Activated CD4-positive, alpha-beta T cell treated with anti-CD3 and anti-CD28 coated beads for 1 hour (primary cell): ENCODE measurements around the gene GAS2L3.

Experiments
- DNase-seq: peaks from one replicate; pipeline ENCODE4 v3.0.0-alpha.2; 2020

Gene GAS2L3

DNA sequence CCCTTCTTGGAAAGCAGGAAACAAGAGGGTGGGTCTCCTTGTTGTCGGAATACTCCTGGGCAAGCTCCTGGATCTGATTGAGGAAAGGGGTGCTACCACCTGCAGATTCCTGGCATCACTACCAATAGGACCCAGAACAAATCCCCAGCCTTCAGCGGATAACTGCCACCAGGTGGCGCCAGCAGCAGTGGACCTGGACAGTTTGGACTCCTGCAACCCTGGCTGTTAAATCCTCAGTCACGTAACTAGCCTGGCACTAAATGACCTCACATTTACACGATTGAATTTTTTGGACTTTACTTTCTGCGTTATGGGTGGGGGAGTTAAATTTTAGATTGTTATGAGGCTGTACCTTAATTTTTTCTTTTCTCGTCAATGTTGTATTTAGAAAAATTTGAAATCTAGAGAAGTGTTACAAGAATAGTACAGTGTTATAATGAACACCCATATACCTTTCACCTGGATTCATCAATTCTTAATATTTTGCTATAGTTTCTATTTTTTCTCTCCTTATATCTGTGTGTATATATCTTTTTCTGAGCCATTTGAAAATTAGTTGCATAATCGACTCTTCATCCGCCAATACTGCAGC lies 95.6 kb downstream of the GAS2L3 start:
- no peak for DNase-seq

DNA sequence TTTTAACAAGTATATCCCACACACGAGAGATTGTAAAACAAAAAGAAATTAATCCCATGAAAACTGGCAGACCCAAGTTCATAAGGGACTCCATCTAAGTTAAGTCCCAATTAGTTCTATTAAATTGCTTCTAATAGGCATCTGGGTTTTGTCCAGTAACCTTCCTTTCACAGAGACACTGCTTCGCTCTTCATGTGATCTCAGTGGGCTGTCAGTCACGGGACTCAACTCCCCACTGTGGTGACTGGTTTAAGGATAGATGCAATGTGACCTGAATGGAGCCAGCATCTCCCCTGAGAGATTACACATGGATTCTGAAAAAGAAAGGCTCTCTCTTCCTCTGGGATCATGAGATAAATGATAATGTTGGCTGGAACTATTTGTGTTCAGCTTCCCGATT lies 96.4 kb downstream of the GAS2L3 start:
- no peak for DNase-seq

DNA sequence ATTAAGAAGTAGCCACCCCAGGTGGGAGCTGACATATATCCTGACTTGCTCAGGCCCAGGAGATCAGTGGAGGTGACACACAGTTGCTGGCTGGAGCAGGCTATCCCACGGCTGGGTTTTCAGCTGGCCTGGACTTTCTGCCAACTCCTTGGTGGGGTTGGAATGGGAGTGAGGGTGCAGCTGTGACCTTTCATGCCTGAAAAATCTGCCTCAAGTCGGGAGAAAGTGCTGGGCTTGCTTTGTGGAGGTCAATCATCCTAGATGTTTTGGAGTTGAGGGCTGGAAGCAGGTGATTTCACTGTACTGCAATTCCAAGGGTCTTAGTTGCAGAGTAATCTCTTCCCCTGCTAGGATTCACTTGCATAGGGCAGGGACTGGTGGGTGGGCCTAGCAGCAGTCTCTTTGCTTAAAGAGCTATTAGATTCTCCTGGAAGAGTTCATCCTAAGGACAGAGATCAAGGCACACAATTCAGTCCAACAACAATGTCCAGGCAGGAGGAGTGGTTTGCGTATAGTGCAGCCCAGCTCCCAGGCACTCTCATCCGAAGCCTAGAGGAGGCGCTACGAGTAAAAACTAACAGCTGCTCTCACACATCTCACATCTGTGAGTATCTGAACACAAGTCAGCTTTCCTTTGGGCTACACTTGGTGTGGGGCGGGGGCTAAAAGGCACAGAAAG lies 98.1 kb downstream of the GAS2L3 start:
- DNase-seq = no peak

DNA sequence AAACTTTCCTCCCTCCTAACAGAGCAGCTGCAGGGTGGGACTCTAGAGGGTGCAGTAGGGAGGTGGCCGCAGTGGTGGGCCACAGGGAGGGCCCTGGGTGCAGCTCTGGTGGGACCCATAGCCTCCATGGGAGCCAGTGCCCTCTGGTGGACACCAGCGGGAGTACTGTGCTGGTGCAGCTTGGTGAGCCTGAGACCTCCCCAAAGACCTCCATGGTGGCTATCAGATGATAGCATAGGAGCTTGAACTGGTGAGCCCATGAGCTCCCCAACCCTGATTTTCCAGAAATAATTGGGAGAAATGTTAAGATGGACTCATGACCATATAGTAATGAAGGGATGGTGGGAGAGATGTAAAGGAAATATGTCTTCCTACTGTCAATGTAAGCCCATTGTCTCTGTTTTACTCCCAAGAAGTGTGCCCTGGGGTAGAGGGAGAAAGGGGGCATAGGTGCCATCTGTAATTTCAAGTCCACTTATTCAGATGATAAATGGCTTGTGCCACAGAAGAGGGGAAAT lies 98.7 kb downstream of the GAS2L3 start:
- DNase-seq = no peak

DNA sequence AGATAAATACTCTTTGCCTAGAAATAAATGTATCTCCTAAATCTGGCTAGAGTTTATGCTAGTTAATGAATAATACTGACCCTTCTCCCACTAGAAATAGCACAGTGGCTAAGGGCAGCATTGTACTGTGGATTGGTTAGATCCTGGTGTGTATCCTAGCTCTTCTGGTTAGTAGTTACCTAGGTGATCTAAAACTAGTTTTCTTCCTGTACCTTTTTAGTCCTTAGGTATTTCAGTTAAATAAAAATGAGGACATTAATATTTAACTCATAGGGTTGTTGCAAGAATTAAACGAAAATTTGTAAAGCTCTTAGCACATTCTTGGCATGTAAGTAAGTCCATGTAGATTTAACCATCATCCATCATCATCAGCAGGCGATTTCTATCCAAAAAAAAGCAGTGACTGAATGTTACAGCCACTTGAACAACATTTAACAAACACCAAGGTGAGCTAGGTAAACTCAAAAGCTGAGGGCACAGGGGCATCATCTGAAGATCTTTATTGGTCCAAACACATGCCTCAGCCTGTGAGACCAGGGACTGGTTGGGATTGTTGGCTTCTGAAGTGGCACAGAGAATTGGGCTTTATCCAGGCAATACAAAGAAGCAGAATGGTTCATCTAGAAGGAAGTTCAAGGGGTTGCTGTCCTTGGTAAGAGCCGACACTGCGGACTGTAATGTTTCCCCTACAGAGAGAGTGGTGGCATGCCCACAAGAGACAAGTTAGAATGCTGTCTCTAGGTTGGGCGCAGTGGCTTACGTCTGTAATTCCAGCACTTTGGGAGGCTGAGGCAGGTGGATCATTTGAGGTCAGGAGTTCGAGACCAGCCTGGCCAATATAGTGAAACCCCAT lies 100.8 kb downstream of the GAS2L3 start:
- no peak for DNase-seq
